Liver (tissue), 9 donors: Measurements from ENCODE around the gene ARID5A. TPM values are rescaled to one million over a fixed set of nuclear protein-coding genes. Genes with fewer than 3 reads are reported as not detected.

Experiments used
- DNase-seq: peaks from one replicate; pipeline ENCODE4 v3.0.0-alpha.2; 2017; ENCODE audit warnings: low spot score
- H3K27ac ChIP-seq, 2 donors: one replicate each; pipeline ENCODE4 v1.7.0; 2013; ENCODE audit warnings: inconsistent platforms in 2 of 2, low read length in 2 of 2, control low read depth in 1 of 2, low read depth in 1 of 2, mild to moderate bottlenecking in 1 of 2
- H3K27me3 ChIP-seq, 4 donors: one replicate each; pipeline versions ENCODE4 v1.6.1 to v1.7.0; 2013; ENCODE audit warnings: low read length in 3 of 4, inconsistent platforms in 1 of 4, mild to moderate bottlenecking in 1 of 4, moderate library complexity in 1 of 4; ENCODE audit not compliant: control insufficient read depth in 4 of 4, insufficient read depth in 4 of 4
- H3K36me3 ChIP-seq, 4 donors: one replicate each; pipeline versions ENCODE4 v1.6.1 to v1.7.0; 2013; ENCODE audit warnings: low read length in 3 of 4, mild to moderate bottlenecking in 3 of 4, low read depth in 1 of 4, moderate library complexity in 1 of 4; ENCODE audit not compliant: control insufficient read depth in 4 of 4, insufficient read depth in 3 of 4
- H3K4me1 ChIP-seq, 4 donors: one replicate each; pipeline versions ENCODE4 v1.6.1 to v1.7.0; 2013; ENCODE audit warnings: low read length in 3 of 4, mild to moderate bottlenecking in 3 of 4, moderate library complexity in 1 of 4; ENCODE audit not compliant: control insufficient read depth in 4 of 4, insufficient read depth in 4 of 4
- H3K4me3 ChIP-seq, 3 donors: one replicate each; pipeline versions ENCODE4 v1.6.1 to v1.7.0; 2013; ENCODE audit warnings: low read length in 3 of 3, control low read depth in 1 of 3, low read depth in 1 of 3, mild to moderate bottlenecking in 1 of 3
- H3K9ac ChIP-seq, 2 donors: one replicate each; pipeline ENCODE4 v1.7.0; 2013; ENCODE audit warnings: low read length in 2 of 2, mild to moderate bottlenecking in 2 of 2, moderate library complexity in 2 of 2, control low read depth in 1 of 2, low read depth in 1 of 2
- H3K9me3 ChIP-seq, 4 donors: one replicate each; pipeline versions ENCODE4 v1.6.1 to v1.7.0; 2013; ENCODE audit warnings: low read length in 3 of 4; ENCODE audit not compliant: control insufficient read depth in 4 of 4
- ATF3 ChIP-seq: IDR thresholded peaks from 2 replicates; pipeline ENCODE4 v1.6.1; 2016; ENCODE audit warnings: antibody characterized with exemption
- CTCF ChIP-seq: fragments of 150-350 bp; IDR thresholded peaks from 2 replicates; pipeline ENCODE4 v1.5.1; 2017; ENCODE audit warnings: improper control_type of control experiment, low read depth, low read length; ENCODE audit not compliant: missing input control
- EGR1 ChIP-seq, 2 donors: IDR thresholded peaks; 2 replicates each; pipeline ENCODE4 v1.6.1; 2016 to 2018; ENCODE audit warnings: antibody characterized with exemption in 2 of 2, low read depth in 2 of 2
- FOXA1 ChIP-seq: IDR thresholded peaks from 2 replicates; pipeline ENCODE4 v1.6.1; 2016; ENCODE audit warnings: antibody characterized with exemption
- GABPA ChIP-seq, 2 donors: IDR thresholded peaks in 1 of 2; conservative IDR thresholded peaks in 1 of 2; 2 replicates each; pipeline ENCODE4 v1.6.1; 2016; ENCODE audit warnings: antibody characterized with exemption in 2 of 2, mild to moderate bottlenecking in 1 of 2, moderate library complexity in 1 of 2
- HNF4A ChIP-seq, 2 donors: conservative IDR thresholded peaks; 2 replicates each; pipeline ENCODE4 v1.6.1; 2016; ENCODE audit warnings: antibody characterized with exemption in 2 of 2, mild to moderate bottlenecking in 2 of 2
- HNF4G ChIP-seq: IDR thresholded peaks from 2 replicates; pipeline ENCODE4 v1.6.1; 2016; ENCODE audit warnings: antibody characterized with exemption
- JUND ChIP-seq, 2 donors: IDR thresholded peaks; 2 replicates each; pipeline ENCODE4 v1.6.1; 2016; ENCODE audit warnings: antibody characterized with exemption in 2 of 2
- NR2F2 ChIP-seq: IDR thresholded peaks from 2 replicates; pipeline ENCODE4 v1.6.1; 2016; ENCODE audit warnings: antibody characterized with exemption
- RAD21 ChIP-seq, 2 donors: IDR thresholded peaks; 2 replicates each; pipeline ENCODE4 v1.6.1; 2016; ENCODE audit warnings: antibody characterized with exemption in 2 of 2, mild to moderate bottlenecking in 2 of 2
- REST ChIP-seq: IDR thresholded peaks from 2 replicates; pipeline ENCODE4 v1.6.1; 2016; ENCODE audit warnings: antibody characterized with exemption, mild to moderate bottlenecking
- RXRA ChIP-seq, 2 donors: IDR thresholded peaks; 2 replicates each; pipeline ENCODE4 v1.6.1; 2017 to 2018; ENCODE audit warnings: antibody characterized with exemption in 2 of 2, mild to moderate bottlenecking in 1 of 2
- SP1 ChIP-seq: IDR thresholded peaks from 2 replicates; pipeline ENCODE4 v1.6.1; 2018; ENCODE audit warnings: antibody characterized with exemption, mild to moderate bottlenecking
- TAF1 ChIP-seq: conservative IDR thresholded peaks from 2 replicates; pipeline ENCODE4 v1.6.1; 2016; ENCODE audit warnings: antibody characterized with exemption, mild to moderate bottlenecking
- YY1 ChIP-seq: IDR thresholded peaks from 2 replicates; pipeline ENCODE4 v1.6.1; 2016; ENCODE audit warnings: antibody characterized with exemption, mild to moderate bottlenecking
- ZBTB33 ChIP-seq: IDR thresholded peaks from 2 replicates; pipeline ENCODE4 v1.6.1; 2016; ENCODE audit warnings: antibody characterized with exemption
- WGBS: extraction: QIAGEN DNeasy Blood & Tissue Kit; methylation state at CpG from one replicate; pipeline ENCODE4 v1.1.7; 2013; 5-methylcytosine and 5-hydroxymethylcytosine counted together
- polyA plus RNA-seq, 2 donors: library from polyadenylated mRNA; stranded (reverse) in 1 of 2; unstranded in 1 of 2; fragments of 200-250 nt in 1 of 2; fragments of >200 nt in 1 of 2; fragmentation: Nextera tagmentation in 1 of 2; extraction: Ambion mirVana in 1 of 2; gene quantifications; one replicate each; pipeline versions ENCODE4 v1.2.1 to v1.2.3, GENCODE V29; 2013 to 2015
- total RNA-seq, 2 donors: library from RNA; depleted of rRNA; stranded (reverse); fragments of >200 nt; gene quantifications; one replicate each; pipeline ENCODE4 v1.2.3, GENCODE V29; 2014
- donor health status: healthy.
- donor health status: healthy.
- donor health status: healthy.
- donor health status: healthy.
- donor health status: healthy.

ARID5A gene
- total and polyA plus RNA-seq, 4 donors = 7.4 to 17.8 (median 11.0) TPM

- no peak for DNase-seq
- 90% methylated on average over 1 of the region's 1 CpG for WGBS
- Histone ChIP-seq H3K4me3 (no peak overlapping the region), H3K9ac (no peak overlapping the region), H3K4me1 (no peaks in the 10 kb centered on the region), H3K27me3 (no peaks in the 10 kb centered on the region), H3K27ac (no peak overlapping the region), H3K36me3 (no peaks in the 10 kb centered on the region), H3K9me3 (no peaks in the 10 kb centered on the region)
- TF ChIP-seq JUND (IDR thresholded peaks at IDR 0.05) = no peak
- no peak for TF ChIP-seq TAF1
- TF ChIP-seq SP1 = no peak
- TF ChIP-seq REST = no peak
- no peak for TF ChIP-seq FOXA1
- TF ChIP-seq HNF4G = no peak
- TF ChIP-seq YY1 = no peak
- no peak for TF ChIP-seq GABPA (IDR thresholded peaks at IDR 0.05 in 1 of 2, conservative IDR thresholded peaks at IDR 0.05 in 1 of 2)
- TF ChIP-seq ZBTB33 = no peak
- no peak for TF ChIP-seq RAD21 (IDR thresholded peaks at IDR 0.05)
- no peak for TF ChIP-seq RXRA (IDR thresholded peaks at IDR 0.05)
- no peak for TF ChIP-seq CTCF
These were observed 39.4 kb downstream of the ARID5A start for GRCh38 chr2:96575785-96576456.

GRCh38 chr2:96577501-96577900 is 40.9 kb downstream of the ARID5A start:
- H3K4me1 ChIP-seq = no peaks in the 10 kb centered on the region
- no peak overlapping the region for H3K27ac ChIP-seq
- WGBS = 91% methylated on average over 5 of the region's 5 CpGs
- no peak overlapping the region for H3K4me3 ChIP-seq
- no peaks in the 10 kb centered on the region for H3K36me3 ChIP-seq
- H3K9me3 ChIP-seq = no peaks in the 10 kb centered on the region
- no peak for DNase-seq
- no peaks in the 10 kb centered on the region for H3K27me3 ChIP-seq
- no peak overlapping the region for H3K9ac ChIP-seq
- no peak for TF ChIP-seq SP1
- TF ChIP-seq ATF3 = no peak
- no peak for TF ChIP-seq JUND (IDR thresholded peaks at IDR 0.05)
- no peak for TF ChIP-seq CTCF
- no peak for TF ChIP-seq ZBTB33
- no peak for TF ChIP-seq TAF1
- TF ChIP-seq FOXA1 = no peak
- TF ChIP-seq HNF4A (conservative IDR thresholded peaks at IDR 0.05) = no peak
- no peak for TF ChIP-seq NR2F2
- TF ChIP-seq EGR1 (IDR thresholded peaks at IDR 0.05; ENCODE audit: low read depth in 2 of 2) = no peak
- TF ChIP-seq YY1 = no peak
